ENCODE results near the gene TNFAIP8.
"Not testable (repeated sequence)": the region's sequence is repeated elsewhere in the genome, so short reads cannot be mapped to it uniquely, and the experiment has no call there.

Gene TNFAIP8

DNA sequence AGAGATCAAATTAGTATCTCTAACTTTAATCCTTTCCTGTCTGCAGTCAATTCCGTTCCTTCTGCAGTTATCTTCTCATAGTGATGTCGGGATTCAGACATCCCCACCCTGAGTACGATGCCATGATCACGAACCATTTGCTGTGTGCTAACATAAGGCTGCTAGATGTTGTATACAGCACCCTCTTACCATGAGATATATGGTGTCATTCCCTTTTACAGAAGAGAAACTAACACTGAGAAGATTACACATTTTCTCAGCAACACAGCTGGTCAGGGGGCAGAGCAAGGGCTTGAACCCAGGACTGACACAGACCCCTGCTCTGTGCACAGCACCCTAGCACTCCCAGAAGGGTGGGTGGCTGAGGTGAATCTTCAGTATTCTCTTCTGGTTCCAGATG is 49.6 kb downstream of the TNFAIP8 start:
- no peak for DNase-seq (ENCODE audit: low read depth)
- H3K4me3 ChIP-seq (ENCODE audit: low read depth, low read length), result no peak overlapping the region
- TF ChIP-seq, protein P1, sequence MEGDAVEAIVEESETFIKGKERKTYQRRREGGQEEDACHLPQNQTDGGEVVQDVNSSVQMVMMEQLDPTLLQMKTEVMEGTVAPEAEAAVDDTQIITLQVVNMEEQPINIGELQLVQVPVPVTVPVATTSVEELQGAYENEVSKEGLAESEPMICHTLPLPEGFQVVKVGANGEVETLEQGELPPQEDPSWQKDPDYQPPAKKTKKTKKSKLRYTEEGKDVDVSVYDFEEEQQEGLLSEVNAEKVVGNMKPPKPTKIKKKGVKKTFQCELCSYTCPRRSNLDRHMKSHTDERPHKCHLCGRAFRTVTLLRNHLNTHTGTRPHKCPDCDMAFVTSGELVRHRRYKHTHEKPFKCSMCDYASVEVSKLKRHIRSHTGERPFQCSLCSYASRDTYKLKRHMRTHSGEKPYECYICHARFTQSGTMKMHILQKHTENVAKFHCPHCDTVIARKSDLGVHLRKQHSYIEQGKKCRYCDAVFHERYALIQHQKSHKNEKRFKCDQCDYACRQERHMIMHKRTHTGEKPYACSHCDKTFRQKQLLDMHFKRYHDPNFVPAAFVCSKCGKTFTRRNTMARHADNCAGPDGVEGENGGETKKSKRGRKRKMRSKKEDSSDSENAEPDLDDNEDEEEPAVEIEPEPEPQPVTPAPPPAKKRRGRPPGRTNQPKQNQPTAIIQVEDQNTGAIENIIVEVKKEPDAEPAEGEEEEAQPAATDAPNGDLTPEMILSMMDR (conservative IDR thresholded peaks at IDR 0.05; ENCODE audit: low read depth, low read length), result no peak

DNA sequence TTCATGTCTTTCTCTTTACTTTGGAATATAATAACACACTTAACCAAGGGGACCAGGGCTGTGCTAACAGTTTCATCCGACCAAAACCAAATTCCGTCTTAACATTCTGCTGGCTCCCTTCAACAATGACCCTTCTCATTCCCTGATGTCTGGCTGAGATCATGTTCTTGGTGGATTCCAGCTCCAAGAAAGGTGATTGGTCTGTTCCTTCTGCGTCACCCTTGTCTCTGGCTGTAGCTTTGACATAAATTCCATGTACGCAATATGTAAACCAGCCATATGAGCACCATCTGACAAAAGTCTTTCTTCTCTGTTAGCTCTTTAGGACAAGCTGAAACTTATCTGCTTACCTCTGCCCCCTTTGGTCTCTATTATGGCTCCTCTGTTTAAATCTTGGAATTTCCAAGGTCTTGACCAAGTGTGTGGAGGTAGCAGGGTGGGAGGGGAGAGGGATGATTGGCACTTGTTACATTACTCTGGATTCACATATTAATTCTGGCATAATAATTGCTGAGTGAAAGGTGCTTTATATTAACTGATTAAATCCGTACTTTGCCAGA is 50.8 kb downstream of the TNFAIP8 start:
- TF ChIP-seq, protein P1 (conservative IDR thresholded peaks at IDR 0.05; ENCODE audit: low read depth, low read length), result no peak
- DNase-seq (ENCODE audit: low read depth), result no peak
- H3K4me3 ChIP-seq (ENCODE audit: low read depth, low read length), result no peak overlapping the region

DNA sequence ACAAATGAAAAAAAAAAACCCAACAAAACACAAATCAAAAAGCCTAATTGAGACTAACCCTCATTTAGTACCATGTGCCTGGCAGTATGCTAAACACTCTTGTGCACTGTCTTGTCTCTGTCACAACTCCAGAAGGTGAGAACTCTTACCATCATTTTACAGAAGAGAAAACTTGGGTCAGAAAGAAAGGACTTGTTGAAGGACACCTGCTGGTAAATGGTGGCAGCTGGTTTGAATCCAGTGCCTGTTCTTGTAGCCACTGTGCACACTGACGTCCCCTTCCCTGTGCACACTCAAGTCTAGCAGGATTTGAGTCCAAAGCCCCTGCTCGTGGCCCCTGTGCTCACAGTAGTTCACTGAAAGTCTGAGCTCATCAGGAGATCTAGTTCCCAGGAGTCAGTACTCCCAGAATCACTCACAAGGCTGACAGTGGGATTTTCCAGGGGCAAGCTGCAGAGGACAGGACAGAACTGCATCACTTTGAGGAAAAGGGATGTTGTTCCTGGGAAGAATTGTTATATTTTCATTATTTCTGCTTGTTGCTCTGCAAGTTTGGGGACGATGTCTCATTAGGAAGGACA is 53.5 kb downstream of the TNFAIP8 start:
- no peak for DNase-seq (ENCODE audit: low read depth)
- TF ChIP-seq, protein P1 (conservative IDR thresholded peaks at IDR 0.05; ENCODE audit: low read depth, low read length), result peak; percentile 7
- H3K4me3 ChIP-seq (ENCODE audit: low read depth, low read length), result no peak overlapping the region

DNA sequence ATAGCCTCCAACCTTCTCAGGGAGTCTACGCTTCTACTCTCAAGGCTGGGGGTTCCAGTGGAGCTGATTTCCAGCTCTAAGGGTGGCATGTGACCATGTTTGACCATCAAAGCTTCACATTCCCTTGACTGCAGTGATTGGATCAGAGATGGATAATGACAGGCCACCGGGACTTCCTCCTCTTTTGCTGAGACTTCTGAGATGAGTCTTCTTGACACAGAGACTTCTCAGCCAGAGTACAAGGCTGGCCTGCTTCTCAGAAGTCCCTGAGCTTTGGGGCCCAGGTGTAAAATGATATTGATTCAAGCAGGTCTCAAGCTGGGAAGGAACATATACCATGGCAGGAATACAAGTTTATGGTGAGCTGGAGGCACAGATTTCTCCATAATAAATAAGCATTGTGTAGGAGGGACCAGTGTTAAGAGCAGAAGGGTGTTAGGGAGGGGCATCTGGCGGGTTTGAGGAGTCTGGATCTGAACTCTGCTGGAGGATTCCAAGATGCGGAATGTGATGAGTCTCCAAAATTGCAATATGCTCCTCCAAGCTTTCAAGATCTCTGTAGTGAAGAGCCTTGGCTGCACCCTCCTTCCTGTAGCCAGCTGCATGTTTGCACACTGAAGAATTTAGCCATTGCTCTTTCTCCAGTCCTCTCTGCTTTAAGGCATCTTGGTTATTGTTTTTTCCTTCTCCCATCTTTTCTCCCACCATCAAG is 54.8 kb downstream of the TNFAIP8 start:
- TF ChIP-seq, protein P1 (conservative IDR thresholded peaks at IDR 0.05; ENCODE audit: low read depth, low read length), result no peak
- no peak for DNase-seq (ENCODE audit: low read depth)
- no peak overlapping the region for H3K4me3 ChIP-seq (ENCODE audit: low read depth, low read length)

DNA sequence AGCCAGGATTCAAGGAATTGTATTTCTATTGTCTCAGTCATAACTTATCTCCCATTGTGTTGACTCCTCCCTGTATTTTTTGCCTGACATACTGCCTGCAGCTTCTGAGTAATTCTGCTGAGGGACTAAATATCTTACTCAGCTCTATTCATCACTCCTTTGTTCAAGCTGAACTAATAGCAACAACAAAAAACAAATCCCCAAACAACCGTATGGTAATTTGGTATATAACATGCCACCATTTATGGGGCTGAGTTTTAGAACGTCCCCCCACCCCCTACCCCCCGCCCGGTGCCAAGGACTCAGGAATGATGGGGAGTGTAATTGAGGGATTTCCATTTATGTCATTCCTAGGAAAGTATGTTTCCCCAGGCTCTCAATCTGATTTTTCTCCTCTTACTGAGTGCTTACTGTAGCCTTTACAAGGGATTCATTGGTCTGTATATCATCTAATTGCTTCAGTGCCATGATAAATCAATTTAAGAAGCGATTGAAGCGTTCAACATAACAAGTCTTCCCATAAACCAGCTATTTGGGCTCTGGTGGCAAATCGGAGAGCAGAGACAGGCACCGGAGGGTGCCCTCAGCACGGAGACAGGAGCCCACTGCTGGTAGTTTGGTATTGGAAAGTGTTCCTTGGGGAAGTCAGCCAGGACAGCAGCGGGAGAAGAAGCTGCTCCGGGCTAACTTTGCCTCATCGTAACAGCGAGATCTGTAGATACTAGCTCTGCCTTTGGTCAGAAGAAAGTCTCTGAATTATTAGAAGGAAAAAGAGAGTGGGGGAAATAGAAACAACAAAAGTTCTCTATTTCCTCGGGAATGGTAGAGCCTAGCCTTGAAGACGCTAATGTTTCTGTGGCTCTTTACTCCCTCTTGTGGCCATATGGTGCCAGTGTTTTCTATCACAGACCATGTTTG is 55.8 kb downstream of the TNFAIP8 start:
- peak; percentile 90 for DNase-seq (ENCODE audit: low read depth)
- TF ChIP-seq, protein P1 (conservative IDR thresholded peaks at IDR 0.05; ENCODE audit: low read depth, low read length), result peak; percentile 81
- H3K4me3 ChIP-seq (ENCODE audit: low read depth, low read length), result peak overlapping the region; percentile 61

DNA sequence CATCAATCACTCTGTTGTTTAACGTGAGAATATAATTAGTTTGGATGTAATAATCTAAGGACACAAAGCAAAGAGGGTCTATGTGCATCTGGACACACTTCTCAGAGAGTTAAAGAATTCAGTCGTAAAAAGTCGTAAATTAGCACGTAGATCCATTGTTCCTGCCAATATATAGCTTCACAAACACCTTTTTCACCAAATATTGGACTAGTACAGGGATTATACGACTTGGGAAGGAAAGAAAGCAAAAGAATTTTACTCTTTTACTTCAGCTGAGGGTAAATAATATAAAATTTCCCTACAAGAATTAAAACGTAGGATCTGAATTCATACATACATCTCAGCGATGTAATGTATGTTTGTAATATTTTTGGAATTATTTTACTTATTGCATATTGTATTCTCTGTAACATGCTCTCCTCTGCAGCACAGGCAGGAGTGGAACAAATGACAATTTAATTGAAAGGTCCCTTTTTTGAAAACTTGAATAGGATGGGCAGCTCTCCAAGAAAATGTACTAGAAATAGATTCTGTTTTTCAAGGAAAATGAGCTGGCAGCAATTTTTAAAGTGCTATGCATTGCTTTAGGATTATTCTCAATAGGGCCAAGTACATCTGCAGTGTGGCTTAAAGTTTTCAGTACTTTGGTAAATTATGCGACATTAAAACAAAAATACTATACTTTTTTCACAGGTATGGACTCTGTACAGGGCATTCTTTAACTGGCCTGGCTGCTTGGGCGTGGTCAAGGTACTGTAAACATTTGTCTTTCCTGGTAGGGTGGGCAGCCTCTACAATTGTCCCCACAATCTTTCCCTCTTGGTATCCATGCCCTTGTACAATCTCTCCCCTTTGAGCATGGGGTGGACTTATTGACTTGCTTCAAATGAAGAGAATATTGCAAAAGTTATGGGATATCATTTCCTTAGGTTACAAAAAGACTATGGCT is 56.7 kb downstream of the TNFAIP8 start:
- H3K4me3 ChIP-seq (ENCODE audit: low read depth, low read length), result no peak overlapping the region

DNA sequence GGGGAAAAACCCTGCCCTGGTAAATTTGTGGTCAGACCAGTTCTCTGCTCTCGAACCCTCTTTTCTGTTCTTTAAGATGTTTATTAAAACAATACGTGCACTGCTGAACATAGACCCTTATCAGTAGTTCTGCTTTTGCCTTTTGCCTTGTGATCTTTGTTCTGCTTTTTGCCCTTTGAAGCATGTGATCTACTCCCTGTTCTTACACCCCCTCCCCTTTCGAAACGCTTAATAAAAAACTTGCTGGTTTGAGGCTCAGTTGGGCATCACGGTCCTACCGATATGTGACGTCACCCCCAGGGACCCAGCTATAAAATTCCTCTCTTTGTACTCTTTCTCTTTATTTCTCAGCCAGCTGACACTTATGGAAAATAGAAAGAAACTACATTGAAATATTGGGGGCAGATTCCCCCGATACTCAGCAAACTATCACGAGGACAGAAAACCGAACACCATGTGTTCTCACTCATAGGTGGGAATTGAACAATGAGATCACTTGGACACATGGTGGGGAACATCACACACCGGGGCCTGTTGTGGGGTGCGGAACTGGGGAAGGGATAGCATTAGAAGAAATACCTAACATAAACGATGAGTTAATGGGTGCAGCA is 58.4 kb downstream of the TNFAIP8 start:
- DNase-seq (ENCODE audit: low read depth); H3K4me3 ChIP-seq (ENCODE audit: low read depth, low read length): not testable (repeated sequence)

More for the DNA sequence above, 56.7 kb downstream of the TNFAIP8 start:
- TF ChIP-seq, protein P1 (conservative IDR thresholded peaks at IDR 0.05; ENCODE audit: low read depth, low read length), result no peak
- DNase-seq (ENCODE audit: low read depth), result no peak

All from choroid plexus epithelial cell (primary cell).